Muscle of arm (tissue), 12 donors: Measurements from ENCODE around the gene ZFYVE28. TPM values are rescaled to one million over a fixed set of nuclear protein-coding genes. Genes with fewer than 3 reads are reported as not detected.
"Not testable (repeated sequence)": the region's sequence is repeated elsewhere in the genome, so short reads cannot be mapped to it uniquely, and the experiment has no call there.

ENCODE experiments used
- DNase-seq: peaks from one replicate; pipeline ENCODE4 v3.0.0-alpha.2; 2013
- polyA plus RNA-seq, 12 donors: library from polyadenylated mRNA; unstranded; fragments of 120-200 nt; gene quantifications; one replicate each; pipeline ENCODE4 v1.2.1, GENCODE V29; 2013; ENCODE audit not compliant: insufficient read length in 12 of 12

Gene ZFYVE28
- polyA plus RNA-seq, 12 donors, result 0.89 to 5.0 (median 2.1) TPM; not detected in 2

DNA sequence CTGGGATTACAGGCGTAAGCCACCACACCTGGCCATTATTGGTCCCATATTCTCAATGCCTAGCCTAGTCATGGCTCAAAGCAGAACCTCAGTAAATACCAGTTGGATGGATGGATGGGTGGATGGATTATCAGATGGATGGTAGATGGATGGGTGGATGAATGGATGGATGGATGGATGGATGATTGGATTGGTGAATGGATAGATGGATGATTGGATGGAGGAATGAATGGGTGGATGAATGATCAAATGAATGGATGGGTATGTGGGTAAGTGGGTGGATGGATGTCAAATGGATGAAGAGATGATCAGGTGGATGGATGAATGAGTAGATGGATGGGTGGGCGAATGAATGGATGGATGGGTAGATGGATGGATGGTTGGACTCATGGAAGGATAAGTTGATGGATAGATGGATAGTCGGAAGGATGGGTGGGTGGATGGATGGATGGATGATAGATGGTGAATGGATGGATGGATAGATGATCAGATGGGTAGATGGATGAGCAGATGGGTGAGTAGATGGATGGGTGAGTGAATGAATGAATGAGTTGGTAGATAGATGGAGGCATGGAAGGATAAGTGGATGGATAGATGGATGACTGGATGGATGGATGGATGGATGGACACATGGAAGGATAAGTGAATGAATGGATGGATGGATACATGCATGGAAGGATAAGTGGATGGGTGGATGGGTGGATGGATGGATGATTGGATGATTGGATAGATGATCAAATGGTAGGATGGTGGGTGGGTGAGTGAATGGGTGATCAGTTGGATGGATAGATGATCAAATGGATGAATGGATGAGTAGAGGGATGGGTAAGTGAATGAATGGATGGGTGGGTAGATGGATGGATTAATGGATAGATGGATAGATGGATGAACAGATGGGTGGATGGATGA is 28.5 kb upstream of the ZFYVE28 start:
- DNase-seq, result no peak

- no peak for DNase-seq
These were observed 27.1 kb upstream of the ZFYVE28 start for GRCh38 chr4:2445571-2445970.

DNA sequence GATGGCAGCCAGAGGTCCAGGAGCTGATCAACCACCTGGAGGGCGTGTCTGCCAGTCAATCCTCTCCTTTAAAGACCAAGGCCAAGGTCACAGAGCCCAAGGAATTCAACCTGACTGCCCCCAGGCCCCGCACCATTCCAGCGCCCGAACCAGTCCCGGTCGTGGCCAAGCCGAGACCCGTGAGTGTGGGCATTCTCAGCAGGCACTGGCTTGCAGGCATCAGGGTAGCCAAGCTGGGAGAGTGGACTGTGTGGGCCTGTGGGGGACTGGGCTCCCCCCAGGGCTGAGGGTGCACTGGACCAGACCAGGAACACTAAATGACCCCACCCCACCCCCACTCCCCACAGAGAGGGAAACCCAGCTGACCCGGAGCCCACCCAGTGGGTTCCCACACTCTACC is 26.7 kb upstream of the ZFYVE28 start:
- DNase-seq, result no peak

DNA sequence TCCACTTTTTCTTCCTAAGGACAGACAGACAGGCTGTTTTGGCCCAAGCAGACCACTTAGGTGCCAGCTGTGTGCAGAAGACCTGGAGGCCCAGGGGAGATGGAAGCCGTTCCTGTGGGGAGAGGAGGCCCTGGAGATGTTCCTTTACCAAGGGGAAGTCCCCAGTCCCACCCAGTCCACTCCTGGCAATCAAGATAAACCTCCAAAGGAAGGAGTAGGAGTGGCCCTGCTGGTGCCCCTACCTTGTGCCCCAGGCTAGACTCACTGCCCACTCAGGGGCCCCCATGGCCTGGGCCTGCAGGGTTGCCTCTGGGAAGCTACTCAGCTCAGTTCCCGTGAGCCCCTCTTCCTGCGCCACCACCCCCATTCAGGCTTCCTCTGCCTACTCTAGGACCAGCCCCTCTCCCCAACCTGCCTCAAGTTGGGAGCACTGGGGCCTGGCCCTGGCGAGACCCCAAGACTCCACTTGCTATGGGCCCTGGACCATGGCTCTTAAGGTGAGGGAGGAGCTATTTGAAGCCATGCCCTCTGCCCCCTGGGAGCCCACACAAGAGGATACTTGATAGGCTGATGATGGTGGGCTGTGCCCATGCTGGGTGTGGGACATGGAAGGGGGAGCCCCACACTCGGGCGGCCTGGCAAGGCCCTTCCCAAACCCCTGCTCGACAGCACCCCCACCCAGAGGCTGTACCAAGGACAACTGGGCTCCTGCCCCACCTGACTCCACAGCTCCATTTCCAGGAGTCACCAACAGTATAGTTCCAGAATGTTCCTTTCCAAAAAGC is 25.7 kb upstream of the ZFYVE28 start:
- no peak for DNase-seq

GRCh38 chr4:2443061-2443730 is 24.8 kb upstream of the ZFYVE28 start:
- DNase-seq, result no peak

GRCh38 chr4:2442175-2442993 is 23.9 kb upstream of the ZFYVE28 start:
- no peak for DNase-seq

- no peak for DNase-seq
These were observed 23.1 kb upstream of the ZFYVE28 start for GRCh38 chr4:2441393-2442174.

DNA sequence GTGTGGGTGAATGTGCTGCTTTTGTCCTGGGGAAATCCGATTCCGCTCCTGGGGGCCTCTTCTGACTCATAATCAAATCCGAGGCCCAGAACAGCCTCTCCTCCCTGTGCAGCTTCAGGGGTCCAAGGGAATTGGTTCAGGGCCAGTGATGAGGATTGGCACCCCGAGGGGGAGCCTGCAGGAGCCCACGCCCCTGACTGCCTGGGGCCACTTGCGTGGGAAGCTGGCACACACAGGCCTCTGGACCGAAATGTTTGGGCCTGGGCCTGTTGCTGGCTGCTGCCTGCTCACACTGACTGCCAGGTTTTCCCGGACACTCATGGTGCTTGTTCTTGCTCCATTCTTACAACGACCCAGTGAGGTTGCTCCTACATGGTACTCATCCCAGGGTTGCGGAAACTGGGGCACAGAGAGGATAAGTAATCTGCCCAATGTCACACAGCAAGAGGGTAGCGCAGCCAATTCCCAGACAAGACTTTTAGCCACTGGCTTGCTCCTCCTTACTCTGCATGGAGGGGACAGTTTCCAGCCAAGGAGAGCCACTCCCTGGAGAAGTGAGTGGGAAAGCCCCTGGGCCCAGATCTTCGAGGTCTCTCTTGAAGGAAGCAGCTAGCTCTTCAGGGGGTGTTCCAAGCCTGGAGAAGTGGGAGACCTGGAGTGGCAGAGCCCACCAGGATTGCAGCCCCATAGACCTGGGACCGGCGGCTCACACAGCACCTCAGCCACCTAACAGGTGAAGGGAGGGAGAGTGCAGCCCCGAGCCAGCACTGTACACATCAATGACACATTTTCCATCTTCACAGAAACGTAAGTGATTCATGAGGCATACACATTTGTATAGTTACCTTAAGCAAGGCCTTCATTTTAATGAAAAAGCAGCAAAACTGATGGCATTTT is 20.6 kb upstream of the ZFYVE28 start:
- no peak for DNase-seq

DNA sequence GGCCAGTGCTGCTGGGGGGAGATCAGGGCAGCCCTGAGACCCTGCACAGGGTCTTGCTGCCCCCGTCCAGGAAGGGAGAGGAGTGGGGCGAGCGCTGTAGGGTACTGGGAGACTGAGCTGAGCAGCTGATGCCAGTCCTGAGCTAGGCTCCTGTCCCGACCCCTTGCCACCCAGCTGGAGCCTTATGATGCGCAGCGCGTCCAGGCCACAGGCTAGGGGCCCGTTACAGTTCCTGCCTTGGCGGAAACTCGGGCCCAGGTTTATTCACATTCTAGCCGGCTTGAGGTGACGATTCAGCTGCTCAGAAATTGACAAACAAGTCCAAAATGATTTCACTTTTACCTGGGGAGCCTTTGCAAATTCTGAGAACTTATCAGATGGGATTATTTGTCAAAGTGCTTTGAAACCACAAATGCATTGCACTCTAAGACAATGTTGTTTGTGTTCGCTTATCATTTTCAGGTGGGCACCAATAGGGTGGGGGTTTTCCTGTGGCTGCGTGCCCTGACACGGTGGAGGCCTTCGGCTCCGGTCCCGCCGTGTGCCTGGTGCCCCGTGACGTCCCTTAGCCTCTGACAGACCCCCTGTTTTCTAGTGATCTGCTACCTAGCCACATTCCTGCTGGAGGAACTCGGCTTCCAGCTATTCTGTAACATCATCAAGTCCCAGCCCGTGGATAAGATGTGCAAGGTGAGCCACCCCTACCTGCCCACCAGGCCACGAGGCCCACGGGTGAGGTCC is 19.2 kb upstream of the ZFYVE28 start:
- no peak for DNase-seq

DNA sequence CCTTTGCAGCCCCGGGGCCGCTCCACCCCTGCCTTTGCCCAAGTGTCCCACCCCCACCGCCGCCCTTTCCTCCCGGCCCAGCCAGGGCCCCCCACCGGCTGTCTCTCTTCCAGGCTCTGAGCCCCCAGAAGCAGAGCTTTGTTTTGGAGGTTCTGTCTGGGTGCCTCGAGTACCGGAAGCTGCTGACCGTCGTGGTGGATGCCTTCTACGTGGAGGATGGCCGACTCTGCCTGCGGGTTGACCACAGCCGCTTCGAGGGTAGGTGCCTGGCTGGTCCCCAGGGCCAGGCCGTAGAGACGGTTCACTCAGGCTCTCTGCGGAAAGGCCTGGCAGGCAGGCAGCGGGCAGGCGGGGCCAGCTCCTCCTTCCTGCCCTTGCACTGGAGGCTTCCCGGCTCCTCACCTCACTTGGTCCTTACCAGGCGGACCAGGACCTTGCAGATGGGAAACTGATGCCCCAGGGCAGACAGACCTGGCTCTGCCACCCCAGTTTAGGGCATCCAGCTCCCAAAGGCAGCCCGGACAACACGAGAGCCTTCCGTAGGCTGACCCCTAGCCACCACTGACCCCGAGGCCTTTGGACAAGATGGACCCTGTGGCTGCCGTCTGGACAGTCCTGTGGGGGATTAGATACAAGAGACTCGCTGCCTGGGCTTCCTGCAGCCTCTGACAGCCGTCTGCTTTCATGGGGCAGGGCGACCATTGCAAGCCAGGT is 18.5 kb upstream of the ZFYVE28 start:
- no peak for DNase-seq

- DNase-seq, result peak; percentile 10
These were observed 17.9 kb upstream of the ZFYVE28 start for GRCh38 chr4:2436301-2436700.

- no peak for DNase-seq
These were observed 16.0 kb upstream of the ZFYVE28 start for GRCh38 chr4:2434420-2434819.

- DNase-seq, result no peak
These were observed 15.3 kb upstream of the ZFYVE28 start for GRCh38 chr4:2433609-2434350.

DNA sequence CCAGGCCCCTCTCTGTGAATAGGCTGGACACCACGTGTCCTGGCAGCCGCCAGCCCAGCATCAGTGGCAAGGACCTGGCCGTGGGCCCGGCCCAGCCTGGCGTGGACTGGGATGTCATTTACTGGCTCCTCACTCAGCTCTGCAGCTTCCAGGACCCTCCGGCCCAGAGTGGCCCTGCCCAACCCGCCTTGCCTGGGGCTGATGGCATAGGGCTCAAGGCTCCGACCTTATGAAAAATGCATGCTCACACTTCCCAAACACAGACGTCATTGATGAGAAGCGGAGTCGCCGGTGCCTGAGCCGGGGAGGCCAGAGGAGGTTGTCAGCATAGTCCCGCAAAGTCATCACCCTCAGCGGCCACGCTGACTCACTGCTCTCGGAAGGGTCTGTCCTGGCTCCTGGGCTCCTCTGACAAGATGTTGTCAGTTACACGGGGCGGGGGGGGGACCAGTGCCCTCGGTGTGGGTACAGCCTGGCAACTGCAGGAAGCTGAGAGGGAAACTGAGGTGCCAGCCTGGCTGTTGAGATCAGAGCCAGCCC is 14.6 kb upstream of the ZFYVE28 start:
- no peak for DNase-seq

- no peak for DNase-seq
These were observed 13.6 kb upstream of the ZFYVE28 start for GRCh38 chr4:2432004-2432403.

DNA sequence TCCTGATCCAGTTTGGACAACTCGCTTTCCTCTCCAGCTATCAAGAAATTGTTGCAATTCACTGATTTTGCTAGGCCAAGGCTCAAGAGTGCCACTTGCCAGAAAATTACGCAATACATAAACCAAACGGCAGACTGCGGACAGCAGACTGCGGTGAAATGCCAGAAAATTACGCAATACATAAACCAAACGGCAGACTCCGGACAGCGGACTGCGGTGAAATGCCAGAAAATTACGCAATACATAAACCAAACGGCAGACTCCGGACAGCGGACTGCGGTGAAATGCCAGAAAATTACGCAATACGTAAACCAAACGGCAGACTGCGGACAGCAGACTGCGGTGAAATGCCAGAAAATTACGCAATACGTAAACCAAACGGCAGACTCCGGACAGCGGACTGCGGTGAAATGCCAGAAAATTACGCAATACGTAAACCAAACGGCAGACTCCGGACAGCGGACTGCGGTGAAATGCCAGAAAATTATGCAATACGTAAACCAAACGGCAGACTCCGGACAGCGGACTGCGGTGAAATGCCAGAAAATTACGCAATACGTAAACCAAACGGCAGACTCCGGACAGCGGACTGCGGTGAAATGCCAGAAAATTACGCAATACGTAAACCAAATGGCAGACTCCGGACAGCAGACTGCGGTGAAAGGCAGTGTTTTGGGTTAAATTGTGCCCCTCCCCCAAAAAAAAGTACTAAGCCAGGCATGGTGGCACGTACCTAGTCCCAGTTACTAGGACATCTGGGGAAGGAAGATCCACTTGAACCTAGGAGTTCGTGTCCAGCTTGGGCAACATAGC is 11.7 kb upstream of the ZFYVE28 start:
- not testable (repeated sequence) for DNase-seq
